Activated naive CD8-positive, alpha-beta T cell (primary cell): ENCODE results near the gene LRRC49.
"Not testable (repeated sequence)": the region's sequence is repeated elsewhere in the genome, so short reads cannot be mapped to it uniquely, and the experiment has no call there.

Source experiments
- H3K27ac Mint-ChIP-seq: one replicate; pipeline ENCODE4 v1.8.0; 2021; ENCODE audit warnings: mixed read lengths
- H3K27me3 Mint-ChIP-seq: one replicate; pipeline ENCODE4 v1.8.0; 2021; ENCODE audit warnings: mixed read lengths
- H3K36me3 Mint-ChIP-seq: one replicate; pipeline ENCODE4 v1.8.0; 2021; ENCODE audit warnings: mixed read lengths
- H3K4me1 Mint-ChIP-seq: one replicate; pipeline ENCODE4 v1.8.0; 2021; ENCODE audit warnings: low read depth, mixed read lengths
- H3K4me3 Mint-ChIP-seq: one replicate; pipeline ENCODE4 v1.8.0; 2021; ENCODE audit warnings: mild to moderate bottlenecking, mixed read lengths
- H3K9me3 Mint-ChIP-seq: one replicate; pipeline ENCODE4 v1.8.0; 2021; ENCODE audit warnings: low read depth, mixed read lengths

The LRRC49 gene

DNA sequence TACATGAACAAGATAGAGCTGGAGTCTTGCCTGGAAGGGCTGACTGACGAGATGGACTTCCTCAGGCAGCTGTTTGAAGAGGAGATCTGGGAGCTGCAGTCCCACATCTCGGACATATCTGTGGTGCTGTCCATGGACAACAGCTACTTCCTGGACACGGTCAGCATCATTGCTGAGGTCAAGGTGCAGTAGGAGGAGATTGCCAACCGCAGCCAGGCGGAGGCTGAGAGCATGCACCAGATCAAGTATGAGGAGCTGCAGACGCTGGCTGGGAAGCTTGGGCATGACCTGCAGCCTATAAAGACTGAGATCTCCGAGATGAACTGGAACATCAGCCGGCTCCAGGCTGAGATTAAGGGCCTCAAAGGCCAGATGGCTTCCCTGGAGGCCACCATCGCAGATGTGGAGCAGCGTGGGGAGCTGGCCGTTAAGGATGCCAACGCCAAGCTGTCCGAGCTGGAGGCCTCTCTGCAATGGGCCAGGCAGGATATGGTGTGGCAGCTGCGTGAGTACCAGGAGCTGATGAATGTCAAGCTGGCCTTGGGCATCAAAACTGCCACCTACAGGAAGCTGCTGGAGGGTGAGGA is 33.2 kb upstream of the LRRC49 start:
- H3K9me3 Mint-ChIP-seq: no peaks in the 10 kb centered on the region
- no peak overlapping the region for H3K27ac Mint-ChIP-seq
- H3K36me3 Mint-ChIP-seq: no peaks in the 10 kb centered on the region
- peaks cover 11% of the 10 kb centered on the region for H3K27me3 Mint-ChIP-seq
- H3K4me1 Mint-ChIP-seq: peaks cover 4% of the 10 kb centered on the region
- H3K4me3 Mint-ChIP-seq: no peak overlapping the region

DNA sequence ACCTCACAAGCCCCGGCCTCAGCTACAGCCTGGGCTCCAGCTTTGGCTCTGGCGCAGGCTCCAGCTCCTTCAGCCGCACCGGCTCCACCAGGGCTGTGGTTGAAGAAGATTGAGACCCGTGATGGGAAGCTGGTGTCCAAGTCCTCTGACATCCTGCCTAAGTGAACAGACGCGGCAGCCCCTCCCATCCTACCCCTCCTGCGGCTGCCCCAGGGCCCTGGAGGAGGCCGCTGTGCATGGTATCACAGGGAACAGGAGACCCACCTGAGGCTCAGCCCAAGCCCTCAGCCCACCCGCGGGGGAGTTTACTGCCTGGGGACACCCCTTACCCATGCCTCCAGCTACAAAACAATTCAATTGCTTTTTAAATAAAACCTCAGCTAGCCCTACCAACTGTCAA is 32.6 kb upstream of the LRRC49 start:
- no peaks in the 10 kb centered on the region for H3K9me3 Mint-ChIP-seq
- peaks cover 7% of the 10 kb centered on the region for H3K27me3 Mint-ChIP-seq
- H3K27ac Mint-ChIP-seq: no peak overlapping the region
- no peaks in the 10 kb centered on the region for H3K4me1 Mint-ChIP-seq
- H3K36me3 Mint-ChIP-seq: no peaks in the 10 kb centered on the region
- H3K4me3 Mint-ChIP-seq: no peak overlapping the region

- H3K36me3 Mint-ChIP-seq: no peaks in the 10 kb centered on the region
- no peaks in the 10 kb centered on the region for H3K9me3 Mint-ChIP-seq
- H3K27me3 Mint-ChIP-seq: peaks cover 5% of the 10 kb centered on the region
- H3K27ac Mint-ChIP-seq: no peak overlapping the region
- no peaks in the 10 kb centered on the region for H3K4me1 Mint-ChIP-seq
- no peak overlapping the region for H3K4me3 Mint-ChIP-seq
These were observed 29.0 kb upstream of the LRRC49 start for GRCh38 chr15:70863450-70864218.

DNA sequence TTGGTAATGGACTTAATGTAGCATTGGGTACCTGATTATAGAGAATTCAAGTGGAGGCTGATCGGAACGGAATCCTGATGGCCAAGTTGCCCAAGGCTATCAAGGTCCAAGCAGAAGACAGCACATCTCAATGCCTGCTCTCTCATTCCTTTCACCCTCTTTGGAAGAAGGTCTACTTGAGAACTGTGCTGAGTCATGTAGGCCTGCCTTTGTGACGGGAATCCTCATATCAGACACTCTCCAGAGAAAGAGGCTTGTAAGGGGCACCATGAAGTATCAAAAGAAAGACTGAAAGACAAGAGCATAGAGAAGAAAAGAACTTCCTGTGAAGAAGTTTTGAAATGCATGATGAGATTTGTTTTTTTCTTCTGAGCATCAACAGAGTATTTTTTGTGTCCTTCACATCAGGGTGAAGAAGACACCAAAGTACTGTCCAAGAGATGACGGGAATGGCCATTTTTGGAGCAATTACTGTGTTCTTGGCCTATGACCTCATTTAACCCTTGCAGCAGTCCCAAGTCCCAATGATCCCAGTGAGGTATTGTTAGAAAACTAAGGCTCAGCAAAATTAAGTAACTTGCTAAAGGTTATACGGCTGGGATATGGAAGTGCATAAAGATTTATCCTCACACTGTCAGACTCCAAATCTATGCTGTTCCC is 25.5 kb upstream of the LRRC49 start:
- Mint-ChIP-seq H3K27ac (no peak overlapping the region), H3K4me1 (no peaks in the 10 kb centered on the region), H3K36me3 (no peaks in the 10 kb centered on the region), H3K27me3 (peaks cover 3% of the 10 kb centered on the region), H3K9me3 (no peaks in the 10 kb centered on the region), H3K4me3 (no peak overlapping the region)

- Mint-ChIP-seq H3K27me3 (peaks cover 3% of the 10 kb centered on the region), H3K36me3 (no peaks in the 10 kb centered on the region), H3K4me1 (no peaks in the 10 kb centered on the region), H3K9me3 (no peaks in the 10 kb centered on the region), H3K4me3 (no peak overlapping the region), H3K27ac (no peak overlapping the region)
These were observed 24.6 kb upstream of the LRRC49 start for GRCh38 chr15:70867911-70868467.

DNA sequence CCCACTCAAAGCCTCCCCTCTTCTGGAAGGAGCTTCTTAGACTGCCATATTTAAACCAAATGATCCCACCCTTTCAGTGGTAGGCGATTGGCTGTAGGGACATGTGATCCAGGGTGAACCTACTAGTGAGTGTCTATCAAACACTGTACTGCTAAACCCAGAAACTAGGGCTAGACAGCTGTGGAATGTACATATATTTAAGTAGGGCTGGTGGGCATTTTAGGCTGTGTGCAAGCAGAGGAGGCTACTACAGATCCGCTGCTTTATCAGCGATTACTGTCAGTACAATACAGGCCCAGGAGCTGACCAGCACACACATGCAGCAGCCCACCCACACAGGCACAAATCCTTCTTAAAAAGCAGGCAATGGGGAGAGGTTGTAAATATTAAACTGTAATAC is 23.3 kb upstream of the LRRC49 start:
- Mint-ChIP-seq H3K36me3 (no peaks in the 10 kb centered on the region), H3K27me3 (peaks cover 14% of the 10 kb centered on the region), H3K4me3 (no peak overlapping the region), H3K27ac (no peak overlapping the region), H3K4me1 (no peaks in the 10 kb centered on the region), H3K9me3 (no peaks in the 10 kb centered on the region)

DNA sequence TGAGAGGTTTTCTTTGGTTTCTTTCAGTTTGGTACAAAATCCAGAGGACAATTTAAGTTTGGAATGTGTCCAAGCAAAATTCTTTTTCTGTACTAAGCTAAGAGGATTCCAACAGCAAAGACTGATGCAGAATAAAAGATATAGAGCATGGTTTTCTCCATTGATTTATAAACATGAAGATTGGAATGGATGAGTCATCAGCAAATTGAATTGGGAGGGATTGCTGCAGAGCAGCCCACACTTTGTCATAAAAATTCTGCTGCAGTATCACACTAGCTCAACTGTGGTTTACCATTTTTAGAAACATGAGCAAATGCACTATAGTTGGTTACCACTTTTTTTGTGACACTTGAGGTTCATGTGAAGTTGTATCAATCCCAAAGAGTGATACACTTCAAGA is 22.6 kb upstream of the LRRC49 start:
- H3K27me3 Mint-ChIP-seq: peaks cover 14% of the 10 kb centered on the region
- no peak overlapping the region for H3K27ac Mint-ChIP-seq
- H3K9me3 Mint-ChIP-seq: no peaks in the 10 kb centered on the region
- no peak overlapping the region for H3K4me3 Mint-ChIP-seq
- no peaks in the 10 kb centered on the region for H3K4me1 Mint-ChIP-seq
- no peaks in the 10 kb centered on the region for H3K36me3 Mint-ChIP-seq

- not testable (repeated sequence) for H3K4me3 Mint-ChIP-seq, H3K27ac Mint-ChIP-seq, H3K9me3 Mint-ChIP-seq, H3K4me1 Mint-ChIP-seq, H3K36me3 Mint-ChIP-seq
- peaks cover 16% of the 10 kb centered on the region for H3K27me3 Mint-ChIP-seq
These were observed 21.1 kb upstream of the LRRC49 start for GRCh38 chr15:70871490-70871889.

- Mint-ChIP-seq H3K27me3 (peaks cover 15% of the 10 kb centered on the region), H3K9me3 (no peaks in the 10 kb centered on the region), H3K27ac (no peak overlapping the region), H3K4me1 (no peaks in the 10 kb centered on the region), H3K4me3 (no peak overlapping the region), H3K36me3 (no peaks in the 10 kb centered on the region)
These were observed 19.2 kb upstream of the LRRC49 start for GRCh38 chr15:70873232-70874054.

- H3K27me3 Mint-ChIP-seq: peaks cover 22% of the 10 kb centered on the region
- H3K4me3 Mint-ChIP-seq: no peak overlapping the region
- H3K36me3 Mint-ChIP-seq: no peaks in the 10 kb centered on the region
- H3K9me3 Mint-ChIP-seq: no peaks in the 10 kb centered on the region
- H3K27ac Mint-ChIP-seq: no peak overlapping the region
- no peaks in the 10 kb centered on the region for H3K4me1 Mint-ChIP-seq
These were observed 17.4 kb upstream of the LRRC49 start for GRCh38 chr15:70875001-70875782.

- Mint-ChIP-seq H3K4me3 (no peak overlapping the region), H3K9me3 (no peaks in the 10 kb centered on the region), H3K27ac (no peak overlapping the region), H3K4me1 (no peaks in the 10 kb centered on the region), H3K36me3 (no peaks in the 10 kb centered on the region), H3K27me3 (peaks cover 24% of the 10 kb centered on the region)
These were observed 16.6 kb upstream of the LRRC49 start for GRCh38 chr15:70876011-70876410.

GRCh38 chr15:70876683-70877082 is 15.9 kb upstream of the LRRC49 start:
- Mint-ChIP-seq H3K4me1 (no peaks in the 10 kb centered on the region), H3K27ac (no peak overlapping the region), H3K27me3 (peaks cover 24% of the 10 kb centered on the region), H3K9me3 (no peaks in the 10 kb centered on the region), H3K4me3 (no peak overlapping the region), H3K36me3 (no peaks in the 10 kb centered on the region)

GRCh38 chr15:70879401-70879800 is 13.2 kb upstream of the LRRC49 start:
- Mint-ChIP-seq H3K4me3 (no peak overlapping the region), H3K27me3 (peaks cover 13% of the 10 kb centered on the region), H3K27ac (no peak overlapping the region), H3K4me1 (no peaks in the 10 kb centered on the region), H3K9me3 (no peaks in the 10 kb centered on the region), H3K36me3 (no peaks in the 10 kb centered on the region)

DNA sequence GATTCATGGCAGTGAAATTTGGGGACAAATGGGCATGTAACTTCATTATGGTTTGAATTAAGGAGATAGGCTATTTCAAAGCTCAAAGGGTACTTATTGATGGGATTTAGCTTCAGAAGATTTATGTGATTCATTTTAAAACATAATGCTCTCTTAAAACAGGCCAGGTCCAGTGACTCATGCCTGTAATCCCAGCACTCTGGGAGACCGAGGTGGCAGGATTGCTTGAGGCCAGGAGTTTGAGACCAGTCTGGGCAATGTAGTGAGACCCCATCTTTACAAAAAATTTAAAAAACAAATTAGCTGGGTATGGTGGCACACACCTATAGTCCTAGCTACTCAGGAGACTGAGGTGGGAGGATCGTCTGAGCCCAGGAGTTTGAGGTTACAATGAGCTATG is 11.8 kb upstream of the LRRC49 start:
- Mint-ChIP-seq H3K36me3 (no peaks in the 10 kb centered on the region), H3K4me3 (no peak overlapping the region), H3K27me3 (peaks cover 17% of the 10 kb centered on the region), H3K9me3 (no peaks in the 10 kb centered on the region), H3K27ac (no peak overlapping the region), H3K4me1 (no peaks in the 10 kb centered on the region)
